ENCODE measurements around the gene IL5RA. TPM values are rescaled to one million over a fixed set of nuclear protein-coding genes. Genes with fewer than 3 reads are reported as not detected.

Gene IL5RA
- total and polyA plus RNA-seq, 2 donors: 0.13 to 0.69 TPM

GRCh38 chr3:3089017-3089416 is 21.2 kb downstream of the IL5RA start:
- DNase-seq (ENCODE audit: extremely low spot score): no peak
- H3K36me3 ChIP-seq (ENCODE audit: insufficient read depth): no peaks in the 10 kb centered on the region
- H3K4me1 ChIP-seq (ENCODE audit: insufficient read depth): no peaks in the 10 kb centered on the region
- 81% methylated on average over 4 of the region's 4 CpGs for WGBS
- no peak overlapping the region for H3K4me3 ChIP-seq (ENCODE audit: low read depth, low read length)
- no peak overlapping the region for H3K27ac ChIP-seq (ENCODE audit: low read depth)

- Histone ChIP-seq H3K27ac (ENCODE audit: low read depth) (no peak overlapping the region), H3K4me3 (ENCODE audit: low read depth, low read length) (no peak overlapping the region), H3K4me1 (ENCODE audit: insufficient read depth) (no peaks in the 10 kb centered on the region), H3K36me3 (ENCODE audit: insufficient read depth) (no peaks in the 10 kb centered on the region)
- WGBS: 68% methylated on average over 7 of the region's 7 CpGs
- no peak for DNase-seq (ENCODE audit: extremely low spot score)
Observed at GRCh38 chr3:3087716-3088465, 22.3 kb downstream of the IL5RA start.

GRCh38 chr3:3087279-3087678 is 22.9 kb downstream of the IL5RA start:
- no peak overlapping the region for H3K27ac ChIP-seq (ENCODE audit: low read depth)
- no peak for DNase-seq (ENCODE audit: extremely low spot score)
- H3K36me3 ChIP-seq (ENCODE audit: insufficient read depth): no peaks in the 10 kb centered on the region
- H3K4me1 ChIP-seq (ENCODE audit: insufficient read depth): no peaks in the 10 kb centered on the region
- H3K4me3 ChIP-seq (ENCODE audit: low read depth, low read length): no peak overlapping the region

- no peak for DNase-seq (ENCODE audit: extremely low spot score)
- 69% methylated on average over 6 of the region's 6 CpGs for WGBS
- H3K4me1 ChIP-seq (ENCODE audit: insufficient read depth): no peaks in the 10 kb centered on the region
Observed at GRCh38 chr3:3086239-3086638, 23.9 kb downstream of the IL5RA start.

GRCh38 chr3:3085782-3086181 is 24.4 kb downstream of the IL5RA start:
- H3K4me1 ChIP-seq (ENCODE audit: insufficient read depth): no peaks in the 10 kb centered on the region
- no peak for DNase-seq (ENCODE audit: extremely low spot score)
- H3K36me3 ChIP-seq (ENCODE audit: insufficient read depth): no peaks in the 10 kb centered on the region
- WGBS: 82% methylated on average over 6 of the region's 6 CpGs
- H3K27ac ChIP-seq (ENCODE audit: low read depth): no peak overlapping the region
- no peak overlapping the region for H3K4me3 ChIP-seq (ENCODE audit: low read depth, low read length)

More at GRCh38 chr3:3086239-3086638, 23.9 kb downstream of the IL5RA start:
- Histone ChIP-seq H3K36me3 (ENCODE audit: insufficient read depth) (no peaks in the 10 kb centered on the region), H3K27ac (ENCODE audit: low read depth) (no peak overlapping the region), H3K4me3 (ENCODE audit: low read depth, low read length) (no peak overlapping the region)

- WGBS: 84% methylated on average over 3 of the region's 3 CpGs
- Histone ChIP-seq H3K36me3 (ENCODE audit: insufficient read depth) (no peaks in the 10 kb centered on the region), H3K4me3 (ENCODE audit: low read depth, low read length) (no peak overlapping the region), H3K27ac (ENCODE audit: low read depth) (no peak overlapping the region), H3K4me1 (ENCODE audit: insufficient read depth) (no peaks in the 10 kb centered on the region)
- DNase-seq (ENCODE audit: extremely low spot score): no peak
Observed at GRCh38 chr3:3084890-3085289, 25.3 kb downstream of the IL5RA start.

- no peaks in the 10 kb centered on the region for H3K4me1 ChIP-seq (ENCODE audit: insufficient read depth)
- no peak for DNase-seq (ENCODE audit: extremely low spot score)
- no peak overlapping the region for H3K4me3 ChIP-seq (ENCODE audit: low read depth, low read length)
- no peaks in the 10 kb centered on the region for H3K36me3 ChIP-seq (ENCODE audit: insufficient read depth)
- 82% methylated on average over 2 of the region's 2 CpGs for WGBS
- H3K27ac ChIP-seq (ENCODE audit: low read depth): no peak overlapping the region
Observed at GRCh38 chr3:3082234-3082924, 27.8 kb downstream of the IL5RA start.

GRCh38 chr3:3081381-3082233 is 28.6 kb downstream of the IL5RA start:
- H3K4me3 ChIP-seq (ENCODE audit: low read depth, low read length): no peak overlapping the region
- WGBS: 82% methylated on average over 9 of the region's 9 CpGs

GRCh38 chr3:3080309-3080708 is 29.9 kb downstream of the IL5RA start:
- Histone ChIP-seq H3K27ac (ENCODE audit: low read depth) (no peak overlapping the region), H3K4me1 (ENCODE audit: insufficient read depth) (no peaks in the 10 kb centered on the region), H3K36me3 (ENCODE audit: insufficient read depth) (no peaks in the 10 kb centered on the region), H3K4me3 (ENCODE audit: low read depth, low read length) (no peak overlapping the region)
- 68% methylated on average over 5 of the region's 5 CpGs for WGBS
- no peak for DNase-seq (ENCODE audit: extremely low spot score)

More at GRCh38 chr3:3081381-3082233, 28.6 kb downstream of the IL5RA start:
- no peak overlapping the region for H3K27ac ChIP-seq (ENCODE audit: low read depth)
- no peaks in the 10 kb centered on the region for H3K4me1 ChIP-seq (ENCODE audit: insufficient read depth)
- H3K36me3 ChIP-seq (ENCODE audit: insufficient read depth): no peaks in the 10 kb centered on the region
- no peak for DNase-seq (ENCODE audit: extremely low spot score)

GRCh38 chr3:3074551-3075257 is 35.5 kb downstream of the IL5RA start:
- no peak overlapping the region for H3K27ac ChIP-seq (ENCODE audit: low read depth)
- no peak for DNase-seq (ENCODE audit: extremely low spot score)
- WGBS: 76% methylated on average over 5 of the region's 5 CpGs
- H3K36me3 ChIP-seq (ENCODE audit: insufficient read depth): no peaks in the 10 kb centered on the region
- H3K4me3 ChIP-seq (ENCODE audit: low read depth, low read length): no peak overlapping the region
- H3K4me1 ChIP-seq (ENCODE audit: insufficient read depth): no peaks in the 10 kb centered on the region

GRCh38 chr3:3071136-3071535 is 39.0 kb downstream of the IL5RA start:
- DNase-seq (ENCODE audit: extremely low spot score): peak; percentile 39
- no peaks in the 10 kb centered on the region for H3K36me3 ChIP-seq (ENCODE audit: insufficient read depth)
- no peak overlapping the region for H3K4me3 ChIP-seq (ENCODE audit: low read depth, low read length)
- no peak overlapping the region for H3K27ac ChIP-seq (ENCODE audit: low read depth)
- 33% methylated on average over 5 of the region's 5 CpGs for WGBS
- H3K4me1 ChIP-seq (ENCODE audit: insufficient read depth): no peaks in the 10 kb centered on the region

- DNase-seq (ENCODE audit: extremely low spot score): no peak
- Histone ChIP-seq H3K36me3 (ENCODE audit: insufficient read depth) (no peaks in the 10 kb centered on the region), H3K4me3 (ENCODE audit: low read depth, low read length) (no peak overlapping the region), H3K27ac (ENCODE audit: low read depth) (no peak overlapping the region), H3K4me1 (ENCODE audit: insufficient read depth) (no peaks in the 10 kb centered on the region)
- 82% methylated on average over 5 of the region's 5 CpGs for WGBS
Observed at GRCh38 chr3:3069723-3070122, 40.5 kb downstream of the IL5RA start.

- H3K27ac ChIP-seq (ENCODE audit: low read depth): no peak overlapping the region
- no peak overlapping the region for H3K4me3 ChIP-seq (ENCODE audit: low read depth, low read length)
- no peak for DNase-seq (ENCODE audit: extremely low spot score)
- H3K36me3 ChIP-seq (ENCODE audit: insufficient read depth): no peaks in the 10 kb centered on the region
- WGBS: 91% methylated on average over 1 of the region's 1 CpG
- H3K4me1 ChIP-seq (ENCODE audit: insufficient read depth): no peaks in the 10 kb centered on the region
Observed at GRCh38 chr3:3068358-3068881, 41.8 kb downstream of the IL5RA start.

Data from urinary bladder (tissue), 4 donors.